ENCODE measurements around the gene ELFN2. TPM values are rescaled to one million over a fixed set of nuclear protein-coding genes. Genes with fewer than 3 reads are reported as not detected.

ELFN2 gene
- total RNA-seq, 4 donors from 2014 or later, result 0.10 to 0.59 (median 0.31) TPM

DNA sequence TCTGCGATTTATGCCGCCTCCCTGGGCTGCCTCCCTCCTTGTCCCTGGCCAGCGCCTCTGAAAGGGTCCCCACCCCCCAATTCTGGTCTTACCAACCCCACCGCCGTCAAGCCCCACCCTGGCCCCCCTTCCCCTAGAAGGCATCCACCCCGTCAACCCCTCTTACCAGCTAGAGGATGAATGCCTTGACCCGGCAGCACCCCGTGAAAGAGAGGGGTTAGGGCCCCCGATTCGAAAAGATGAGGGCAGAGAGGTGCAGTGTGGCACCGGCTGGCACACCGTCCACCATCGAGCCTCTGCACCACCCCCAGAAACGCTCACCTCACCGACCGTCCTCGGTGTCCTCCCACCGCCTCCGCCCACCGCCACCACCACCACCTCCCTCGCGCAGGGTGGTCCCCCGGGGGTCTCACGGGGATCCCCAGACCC is 559 bp downstream of the ELFN2 start:
- H3K4me1 ChIP-seq, result peaks cover 21% of the 10 kb centered on the region
- no peak for DNase-seq (ENCODE audit: low spot score in 2 of 2)
- TF ChIP-seq POLR2AphosphoS5 (IDR thresholded peaks at IDR 0.05) (no peak), POLR2A (IDR thresholded peaks at IDR 0.05) (no peak), EP300 (IDR thresholded peaks at IDR 0.05) (no peak)
- TF ChIP-seq, protein P1, sequence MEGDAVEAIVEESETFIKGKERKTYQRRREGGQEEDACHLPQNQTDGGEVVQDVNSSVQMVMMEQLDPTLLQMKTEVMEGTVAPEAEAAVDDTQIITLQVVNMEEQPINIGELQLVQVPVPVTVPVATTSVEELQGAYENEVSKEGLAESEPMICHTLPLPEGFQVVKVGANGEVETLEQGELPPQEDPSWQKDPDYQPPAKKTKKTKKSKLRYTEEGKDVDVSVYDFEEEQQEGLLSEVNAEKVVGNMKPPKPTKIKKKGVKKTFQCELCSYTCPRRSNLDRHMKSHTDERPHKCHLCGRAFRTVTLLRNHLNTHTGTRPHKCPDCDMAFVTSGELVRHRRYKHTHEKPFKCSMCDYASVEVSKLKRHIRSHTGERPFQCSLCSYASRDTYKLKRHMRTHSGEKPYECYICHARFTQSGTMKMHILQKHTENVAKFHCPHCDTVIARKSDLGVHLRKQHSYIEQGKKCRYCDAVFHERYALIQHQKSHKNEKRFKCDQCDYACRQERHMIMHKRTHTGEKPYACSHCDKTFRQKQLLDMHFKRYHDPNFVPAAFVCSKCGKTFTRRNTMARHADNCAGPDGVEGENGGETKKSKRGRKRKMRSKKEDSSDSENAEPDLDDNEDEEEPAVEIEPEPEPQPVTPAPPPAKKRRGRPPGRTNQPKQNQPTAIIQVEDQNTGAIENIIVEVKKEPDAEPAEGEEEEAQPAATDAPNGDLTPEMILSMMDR (IDR thresholded peaks at IDR 0.05), result no peak
- H3K36me3 ChIP-seq, result no peaks in the 10 kb centered on the region
- H3K4me3 ChIP-seq, result peak overlapping the region; percentile 52
- 2% methylated on average over 16 of the region's 24 CpGs for WGBS
- no peak overlapping the region for H3K27ac ChIP-seq
- H3K27me3 ChIP-seq, result peaks cover 98% of the 10 kb centered on the region
- H3K9me3 ChIP-seq, result no peaks in the 10 kb centered on the region

DNA sequence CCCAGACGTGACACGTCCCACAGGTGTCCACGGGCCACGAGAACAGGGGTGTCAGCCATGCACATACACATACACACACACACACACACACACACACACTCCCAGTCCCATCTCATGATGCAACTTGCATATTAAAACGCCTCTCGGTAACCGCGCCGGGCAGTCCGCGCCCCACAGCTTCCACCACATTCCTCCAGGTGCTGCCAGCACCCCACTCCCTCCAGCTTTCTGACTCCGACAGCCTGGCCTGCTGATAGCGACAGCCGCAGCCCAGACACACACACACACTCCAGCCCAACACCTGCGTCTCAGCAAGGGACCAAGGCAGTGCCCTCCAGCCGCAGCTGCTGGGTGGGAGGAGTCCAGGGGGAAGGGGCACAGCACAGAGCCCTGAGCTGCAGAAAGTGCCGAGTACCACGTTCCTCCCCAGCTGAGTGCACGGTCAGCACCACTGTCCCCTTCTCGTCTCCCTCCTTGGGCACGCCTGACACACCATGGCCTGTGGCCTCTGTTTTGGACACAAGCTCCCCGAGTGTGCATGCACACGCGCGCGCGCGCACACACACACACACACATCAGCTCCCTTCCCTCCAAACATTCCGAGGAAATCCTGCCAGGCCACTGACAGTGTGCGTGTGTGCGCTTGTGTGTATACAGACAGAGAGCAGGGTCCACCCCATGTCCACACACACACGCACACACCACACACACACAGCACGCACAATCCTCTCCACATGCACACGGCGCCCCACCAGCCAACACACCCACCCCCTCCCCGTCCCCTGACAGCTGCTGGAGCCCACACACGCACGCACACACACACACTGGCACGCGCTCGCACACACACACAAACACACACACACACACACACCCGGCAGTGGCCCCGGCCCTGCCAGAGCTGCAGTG is 1.2 kb downstream of the ELFN2 start:
- TF ChIP-seq POLR2AphosphoS5 (IDR thresholded peaks at IDR 0.05) (no peak), POLR2A (IDR thresholded peaks at IDR 0.05) (no peak), EP300 (IDR thresholded peaks at IDR 0.05) (no peak)
- TF ChIP-seq, protein P1 (IDR thresholded peaks at IDR 0.05), result no peak
- Histone ChIP-seq H3K4me1 (peaks cover 24% of the 10 kb centered on the region), H3K9me3 (no peaks in the 10 kb centered on the region), H3K36me3 (no peaks in the 10 kb centered on the region), H3K4me3 (peak overlapping the region; percentile 52), H3K27me3 (peaks cover 98% of the 10 kb centered on the region), H3K27ac (no peak overlapping the region)
- 24% methylated on average over 19 of the region's 43 CpGs for WGBS
- DNase-seq (ENCODE audit: low spot score in 2 of 2), result no peak

DNA sequence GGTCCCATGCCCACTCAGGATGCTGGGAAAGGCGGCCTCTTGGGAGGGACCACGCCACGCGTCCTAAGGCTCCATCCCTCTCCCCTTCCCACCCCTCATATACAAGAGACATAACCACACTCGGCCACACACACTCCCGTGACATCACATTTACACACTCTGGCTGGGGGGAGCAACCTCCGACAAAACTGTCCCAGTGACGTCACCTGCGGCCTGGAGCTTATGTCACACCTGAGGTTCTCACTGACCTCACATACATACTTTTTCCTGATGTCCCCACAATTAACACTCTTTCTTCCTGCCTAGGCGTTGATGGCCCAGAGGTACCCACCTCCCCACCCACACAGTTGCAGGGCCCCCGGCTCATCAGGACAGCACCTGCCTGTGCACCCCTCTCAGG is 1.9 kb downstream of the ELFN2 start:
- Histone ChIP-seq H3K4me1 (peaks cover 31% of the 10 kb centered on the region), H3K27ac (no peak overlapping the region), H3K27me3 (peaks cover 98% of the 10 kb centered on the region), H3K9me3 (no peaks in the 10 kb centered on the region), H3K36me3 (no peaks in the 10 kb centered on the region), H3K4me3 (no peak overlapping the region)
- TF ChIP-seq, protein P1 (IDR thresholded peaks at IDR 0.05), result no peak
- TF ChIP-seq EP300 (IDR thresholded peaks at IDR 0.05) (no peak), POLR2AphosphoS5 (IDR thresholded peaks at IDR 0.05) (no peak), POLR2A (IDR thresholded peaks at IDR 0.05) (no peak)
- DNase-seq (ENCODE audit: low spot score in 2 of 2), result no peak
- WGBS, result 79% methylated on average over 11 of the region's 11 CpGs

DNA sequence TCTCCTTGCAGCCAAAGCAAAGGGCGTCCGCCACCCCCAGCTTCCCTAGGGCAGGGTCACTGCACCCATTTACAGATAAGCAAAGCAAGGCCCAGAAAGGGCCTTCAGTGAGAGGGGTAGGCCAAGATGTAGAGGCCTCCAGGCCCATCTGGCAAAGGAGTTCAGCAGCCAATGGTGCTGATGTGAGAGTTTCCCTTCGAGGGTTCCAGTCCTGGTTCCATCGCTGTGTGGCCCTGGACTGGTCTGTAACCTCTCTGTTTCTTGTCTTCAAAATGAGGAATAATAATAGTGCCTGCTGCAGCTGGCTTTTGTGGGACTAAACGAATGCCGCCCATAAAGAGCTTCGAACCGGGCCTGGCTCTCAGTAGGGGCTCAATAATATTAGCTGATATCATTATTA is 4.0 kb downstream of the ELFN2 start:
- Histone ChIP-seq H3K4me1 (peaks cover 46% of the 10 kb centered on the region), H3K27ac (no peak overlapping the region), H3K27me3 (peaks cover 98% of the 10 kb centered on the region), H3K36me3 (no peaks in the 10 kb centered on the region), H3K4me3 (no peak overlapping the region), H3K9me3 (no peaks in the 10 kb centered on the region)
- no peak for DNase-seq (ENCODE audit: low spot score in 2 of 2)
- TF ChIP-seq, protein P1 (IDR thresholded peaks at IDR 0.05), result no peak
- TF ChIP-seq EP300 (IDR thresholded peaks at IDR 0.05) (no peak), POLR2AphosphoS5 (IDR thresholded peaks at IDR 0.05) (no peak), POLR2A (IDR thresholded peaks at IDR 0.05) (no peak)
- WGBS, result 86% methylated on average over 7 of the region's 8 CpGs

DNA sequence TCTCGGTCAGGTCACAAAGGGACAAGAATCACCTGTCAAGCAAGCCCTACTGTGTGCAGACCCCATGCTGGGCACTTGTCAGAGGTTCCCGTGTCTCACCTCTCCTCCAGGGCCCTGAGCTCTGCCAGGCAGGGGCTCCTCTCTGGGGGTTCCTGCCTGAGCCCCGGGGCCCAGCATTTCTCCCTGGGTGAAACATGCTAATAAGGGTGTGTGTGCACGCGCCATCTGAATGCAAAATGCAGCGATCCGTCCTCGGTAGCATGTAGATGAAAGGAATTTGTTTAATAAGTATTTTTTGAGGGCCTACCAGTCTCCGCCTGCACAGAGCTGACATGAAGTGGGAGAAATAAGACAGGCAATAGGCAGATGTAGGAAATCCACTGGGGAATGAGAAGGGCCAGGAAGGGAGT is 5.8 kb downstream of the ELFN2 start:
- WGBS, result 50% methylated on average over 8 of the region's 9 CpGs
- no peak for DNase-seq (ENCODE audit: low spot score in 2 of 2)
- Histone ChIP-seq H3K27me3 (peaks cover 98% of the 10 kb centered on the region), H3K36me3 (no peaks in the 10 kb centered on the region), H3K4me1 (peaks cover 31% of the 10 kb centered on the region), H3K27ac (no peak overlapping the region), H3K4me3 (no peak overlapping the region), H3K9me3 (no peaks in the 10 kb centered on the region)
- TF ChIP-seq POLR2AphosphoS5 (IDR thresholded peaks at IDR 0.05) (no peak), EP300 (IDR thresholded peaks at IDR 0.05) (no peak), POLR2A (IDR thresholded peaks at IDR 0.05) (no peak)
- TF ChIP-seq, protein P1 (IDR thresholded peaks at IDR 0.05), result no peak
